Measurements from ENCODE around the gene AOPEP. TPM values are rescaled to one million over a fixed set of nuclear protein-coding genes. Genes with fewer than 3 reads are reported as not detected.
A peak's percentile ranks its signal among the peaks of the same experiment; 100 is the strongest.

Gene AOPEP
- polyA plus RNA-seq, 1 experiment: 40.0 TPM

- H3K4me3 ChIP-seq (ENCODE audit: low read depth, low read length): no peak overlapping the region
- TF ChIP-seq, protein P1, sequence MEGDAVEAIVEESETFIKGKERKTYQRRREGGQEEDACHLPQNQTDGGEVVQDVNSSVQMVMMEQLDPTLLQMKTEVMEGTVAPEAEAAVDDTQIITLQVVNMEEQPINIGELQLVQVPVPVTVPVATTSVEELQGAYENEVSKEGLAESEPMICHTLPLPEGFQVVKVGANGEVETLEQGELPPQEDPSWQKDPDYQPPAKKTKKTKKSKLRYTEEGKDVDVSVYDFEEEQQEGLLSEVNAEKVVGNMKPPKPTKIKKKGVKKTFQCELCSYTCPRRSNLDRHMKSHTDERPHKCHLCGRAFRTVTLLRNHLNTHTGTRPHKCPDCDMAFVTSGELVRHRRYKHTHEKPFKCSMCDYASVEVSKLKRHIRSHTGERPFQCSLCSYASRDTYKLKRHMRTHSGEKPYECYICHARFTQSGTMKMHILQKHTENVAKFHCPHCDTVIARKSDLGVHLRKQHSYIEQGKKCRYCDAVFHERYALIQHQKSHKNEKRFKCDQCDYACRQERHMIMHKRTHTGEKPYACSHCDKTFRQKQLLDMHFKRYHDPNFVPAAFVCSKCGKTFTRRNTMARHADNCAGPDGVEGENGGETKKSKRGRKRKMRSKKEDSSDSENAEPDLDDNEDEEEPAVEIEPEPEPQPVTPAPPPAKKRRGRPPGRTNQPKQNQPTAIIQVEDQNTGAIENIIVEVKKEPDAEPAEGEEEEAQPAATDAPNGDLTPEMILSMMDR (IDR thresholded peaks at IDR 0.05; ENCODE audit: low read depth, low read length): no peak
- POLR2A ChIA-PET: interaction anchor here (0.6 kb wide), 1 partner anchor 254 kb away, joined by 3 read pairs; no protein-coding TSS in a partner anchor
- no peak overlapping the region for H3K27ac ChIP-seq (ENCODE audit: low read depth, low read length)
- no peak for DNase-seq (ENCODE audit: low read depth, low spot score)
- CTCF ChIA-PET: interaction anchor here (0.8 to 1.1 kb wide), 4 partner anchors 19 to 326 kb away, joined by 3 to 5 read pairs (median 3); no protein-coding TSS in a partner anchor
- no peaks in the 10 kb centered on the region for H3K9me3 ChIP-seq (ENCODE audit: control insufficient read depth, insufficient read depth, low read length)
- no peaks in the 10 kb centered on the region for H3K27me3 ChIP-seq (ENCODE audit: control insufficient read depth, insufficient read depth, low read length)
These were observed 75.8 kb downstream of the AOPEP start for GRCh38 chr9:94802251-94802650.

DNA sequence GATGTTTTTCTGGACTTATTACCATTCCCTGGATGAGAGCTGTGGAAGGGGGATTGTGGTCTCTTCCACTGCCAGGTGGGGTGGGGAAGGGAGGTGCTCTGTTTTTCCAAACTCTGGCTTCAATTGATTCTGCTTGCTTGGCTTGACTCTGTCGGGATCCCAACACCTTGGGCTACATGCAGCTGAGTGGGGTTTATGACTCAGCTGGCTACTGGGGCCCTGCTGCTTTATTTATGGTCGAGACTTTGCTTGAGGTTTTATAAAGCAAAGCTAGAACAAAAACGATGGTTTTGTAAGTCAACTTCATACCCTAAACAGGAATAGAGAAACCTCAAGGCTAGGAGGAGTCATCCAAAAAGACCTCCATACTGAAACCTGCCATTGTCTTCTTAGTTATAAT lies 76.3 kb downstream of the AOPEP start:
- Histone ChIP-seq H3K4me3 (ENCODE audit: low read depth, low read length) (no peak overlapping the region), H3K9me3 (ENCODE audit: control insufficient read depth, insufficient read depth, low read length) (no peaks in the 10 kb centered on the region), H3K27me3 (ENCODE audit: control insufficient read depth, insufficient read depth, low read length) (no peaks in the 10 kb centered on the region), H3K27ac (ENCODE audit: low read depth, low read length) (no peak overlapping the region)
- DNase-seq (ENCODE audit: low read depth, low spot score): no peak
- POLR2A ChIA-PET: no interaction called here
- TF ChIP-seq, protein P1 (IDR thresholded peaks at IDR 0.05; ENCODE audit: low read depth, low read length): no peak
- CTCF ChIA-PET: interaction anchor here (1.0 kb wide), 1 partner anchor 19 kb away, joined by 3 read pairs; no protein-coding TSS in a partner anchor

- ChIA-PET CTCF (interaction anchor here (1.0 to 2.2 kb wide), 5 partner anchors 22 to 323 kb away, joined by 3 to 4 read pairs (median 3); no protein-coding TSS in a partner anchor), POLR2A (no interaction called here)
- no peak for DNase-seq (ENCODE audit: low read depth, low spot score)
- Histone ChIP-seq H3K27me3 (ENCODE audit: control insufficient read depth, insufficient read depth, low read length) (no peaks in the 10 kb centered on the region), H3K4me3 (ENCODE audit: low read depth, low read length) (no peak overlapping the region), H3K27ac (ENCODE audit: low read depth, low read length) (no peak overlapping the region), H3K9me3 (ENCODE audit: control insufficient read depth, insufficient read depth, low read length) (no peaks in the 10 kb centered on the region)
- TF ChIP-seq, protein P1 (IDR thresholded peaks at IDR 0.05; ENCODE audit: low read depth, low read length): no peak
These were observed 77.8 kb downstream of the AOPEP start for GRCh38 chr9:94804316-94804715.

DNA sequence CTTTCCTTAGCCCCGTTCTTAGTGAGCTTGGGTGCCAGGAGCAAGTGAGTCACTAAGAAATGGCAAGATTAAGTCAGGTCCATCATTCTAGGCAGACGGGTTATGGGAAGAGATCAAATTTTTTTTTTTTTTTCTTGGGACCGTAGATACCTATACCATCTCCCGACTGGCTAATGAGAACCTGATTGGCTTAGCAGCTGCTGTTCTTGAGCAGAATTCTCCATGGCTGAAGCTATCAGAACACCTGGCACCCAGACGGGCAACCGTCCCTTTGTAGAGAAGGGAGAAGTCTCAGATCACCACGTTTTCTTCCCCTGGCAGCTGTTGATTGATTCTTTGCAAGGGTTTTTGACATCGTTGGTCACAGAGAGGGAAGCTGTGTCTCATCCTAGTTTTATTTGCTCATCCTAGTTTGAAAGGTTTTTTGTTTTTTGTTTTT lies 78.6 kb downstream of the AOPEP start:
- TF ChIP-seq, protein P1 (IDR thresholded peaks at IDR 0.05; ENCODE audit: low read depth, low read length): no peak
- POLR2A ChIA-PET: interaction anchor here (0.7 kb wide), 2 partner anchors 36 to 109 kb away, joined by 3 to 4 read pairs; no protein-coding TSS in a partner anchor
- no peak overlapping the region for H3K4me3 ChIP-seq (ENCODE audit: low read depth, low read length)
- no peaks in the 10 kb centered on the region for H3K9me3 ChIP-seq (ENCODE audit: control insufficient read depth, insufficient read depth, low read length)
- CTCF ChIA-PET: interaction anchor here (0.8 to 2.2 kb wide), 7 partner anchors 15 to 326 kb away, joined by 3 to 4 read pairs (median 3); no protein-coding TSS in a partner anchor
- H3K27ac ChIP-seq (ENCODE audit: low read depth, low read length): no peak overlapping the region
- H3K27me3 ChIP-seq (ENCODE audit: control insufficient read depth, insufficient read depth, low read length): no peaks in the 10 kb centered on the region
- no peak for DNase-seq (ENCODE audit: low read depth, low spot score)

GRCh38 chr9:94805585-94805984 lies 79.1 kb downstream of the AOPEP start:
- TF ChIP-seq, protein P1 (IDR thresholded peaks at IDR 0.05; ENCODE audit: low read depth, low read length): no peak
- H3K4me3 ChIP-seq (ENCODE audit: low read depth, low read length): no peak overlapping the region
- peak; percentile 88 for DNase-seq (ENCODE audit: low read depth, low spot score)
- H3K27me3 ChIP-seq (ENCODE audit: control insufficient read depth, insufficient read depth, low read length): no peaks in the 10 kb centered on the region
- H3K27ac ChIP-seq (ENCODE audit: low read depth, low read length): peak overlapping the region; percentile 43
- ChIA-PET POLR2A (interaction anchor here (0.7 kb wide), 1 partner anchor 36 kb away, joined by 4 read pairs; no protein-coding TSS in a partner anchor), CTCF (interaction anchor here (0.8 to 2.2 kb wide), 5 partner anchors 15 to 326 kb away, joined by 3 to 4 read pairs (median 3); no protein-coding TSS in a partner anchor)
- H3K9me3 ChIP-seq (ENCODE audit: control insufficient read depth, insufficient read depth, low read length): no peaks in the 10 kb centered on the region
